ENCODE data around the gene PODXL. TPM values are rescaled to one million over a fixed set of nuclear protein-coding genes. Genes with fewer than 3 reads are reported as not detected.
"Not testable (repeated sequence)": the region's sequence is repeated elsewhere in the genome, so short reads cannot be mapped to it uniquely, and the experiment has no call there.

The PODXL gene
- total RNA-seq, 1 donor from 2014 or later = 37.7 TPM

DNA sequence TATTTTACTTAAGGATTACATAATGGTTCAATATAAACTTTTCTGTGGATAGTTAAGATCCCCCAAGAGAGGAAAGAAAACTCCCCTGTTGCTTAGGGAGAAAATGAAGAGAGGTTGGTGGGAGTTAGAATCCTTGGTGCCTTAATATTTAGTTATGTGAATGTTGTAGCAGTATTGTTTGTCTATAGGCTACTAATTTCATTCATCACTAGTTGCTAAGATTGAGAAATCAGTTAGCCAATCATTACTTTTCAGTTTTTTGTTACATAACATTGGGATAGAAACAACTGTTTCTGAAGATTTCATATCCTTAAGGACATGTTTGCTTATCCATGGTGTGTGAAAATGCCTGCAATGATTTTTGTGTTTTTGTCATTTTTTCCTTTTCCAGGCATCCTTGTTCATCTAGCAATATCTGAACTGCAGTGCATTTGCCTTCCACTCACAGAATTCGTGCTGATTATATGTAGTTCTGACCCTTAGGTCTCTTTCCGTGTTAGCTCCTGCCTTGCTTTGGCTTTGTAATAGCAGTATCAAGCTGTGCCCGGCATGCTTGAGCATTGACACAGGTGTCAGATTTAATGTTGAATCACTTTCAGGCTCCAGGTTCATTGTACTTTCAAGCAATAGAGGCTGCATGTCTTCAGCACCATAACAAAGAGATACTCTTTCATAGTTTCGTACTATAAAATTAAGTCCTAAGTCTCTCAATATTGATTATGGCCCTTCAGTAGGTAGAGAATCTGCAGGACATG, 85.0 kb downstream of the PODXL start:
- H3K4me2 ChIP-seq = no peak overlapping the region
- no peak overlapping the region for H3K9ac ChIP-seq
- H3K36me3 ChIP-seq = peaks cover 12% of the 10 kb centered on the region
- no peaks in the 10 kb centered on the region for H3F3A ChIP-seq (ENCODE audit: low read depth)
- no peak for TF ChIP-seq EZH2phosphoT487 (IDR thresholded peaks at IDR 0.05)
- TF ChIP-seq, protein P1, sequence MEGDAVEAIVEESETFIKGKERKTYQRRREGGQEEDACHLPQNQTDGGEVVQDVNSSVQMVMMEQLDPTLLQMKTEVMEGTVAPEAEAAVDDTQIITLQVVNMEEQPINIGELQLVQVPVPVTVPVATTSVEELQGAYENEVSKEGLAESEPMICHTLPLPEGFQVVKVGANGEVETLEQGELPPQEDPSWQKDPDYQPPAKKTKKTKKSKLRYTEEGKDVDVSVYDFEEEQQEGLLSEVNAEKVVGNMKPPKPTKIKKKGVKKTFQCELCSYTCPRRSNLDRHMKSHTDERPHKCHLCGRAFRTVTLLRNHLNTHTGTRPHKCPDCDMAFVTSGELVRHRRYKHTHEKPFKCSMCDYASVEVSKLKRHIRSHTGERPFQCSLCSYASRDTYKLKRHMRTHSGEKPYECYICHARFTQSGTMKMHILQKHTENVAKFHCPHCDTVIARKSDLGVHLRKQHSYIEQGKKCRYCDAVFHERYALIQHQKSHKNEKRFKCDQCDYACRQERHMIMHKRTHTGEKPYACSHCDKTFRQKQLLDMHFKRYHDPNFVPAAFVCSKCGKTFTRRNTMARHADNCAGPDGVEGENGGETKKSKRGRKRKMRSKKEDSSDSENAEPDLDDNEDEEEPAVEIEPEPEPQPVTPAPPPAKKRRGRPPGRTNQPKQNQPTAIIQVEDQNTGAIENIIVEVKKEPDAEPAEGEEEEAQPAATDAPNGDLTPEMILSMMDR (IDR thresholded peaks at IDR 0.05) = no peak
- no peak for TF ChIP-seq EZH2 (IDR thresholded peaks at IDR 0.05)
- no peaks in the 10 kb centered on the region for H4K20me1 ChIP-seq (ENCODE audit: low read depth)
- no peaks in the 10 kb centered on the region for H3K9me3 ChIP-seq (ENCODE audit: low read depth)
- Mint-ChIP-seq H3K27ac (no peak overlapping the region), H3K36me3 (peaks cover 40% of the 10 kb centered on the region), H3K27me3 (ENCODE audit: insufficient read depth, low read depth) (no peaks in the 10 kb centered on the region), H3K9me3 (no peaks in the 10 kb centered on the region), H3K4me1 (peaks cover 13% of the 10 kb centered on the region), H3K4me3 (no peak overlapping the region)
- H3K4me3 ChIP-seq = no peak overlapping the region
- no peak overlapping the region for H2AFZ ChIP-seq (replicated peaks)
- H3K27ac ChIP-seq = no peak overlapping the region
- no peaks in the 10 kb centered on the region for H3K27me3 ChIP-seq
- no peaks in the 10 kb centered on the region for H3K79me2 ChIP-seq (ENCODE audit: low read depth)
- DNase-seq (ENCODE audit: low spot score) = no peak
- no peaks in the 10 kb centered on the region for H3K4me1 ChIP-seq

DNA sequence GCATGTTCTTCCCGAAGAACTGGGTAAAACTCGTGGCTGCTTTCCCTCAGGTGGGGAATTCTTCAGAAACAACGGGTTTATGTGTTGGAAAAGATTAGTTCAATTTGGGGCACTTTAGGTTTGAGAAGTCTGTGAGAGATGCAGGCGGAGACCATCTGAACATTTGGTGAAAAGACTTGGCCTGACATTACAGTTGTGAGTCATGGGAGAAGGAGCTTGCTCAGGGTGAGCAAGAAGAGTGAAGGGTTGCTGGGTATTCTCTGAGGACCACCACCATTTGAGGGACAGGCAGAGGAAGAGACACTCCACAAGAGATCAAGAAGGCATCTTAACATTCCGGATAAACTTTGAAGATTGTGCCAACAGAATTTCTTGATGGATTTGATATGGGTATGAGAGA, 88.6 kb downstream of the PODXL start:
- Histone ChIP-seq H3F3A (ENCODE audit: low read depth) (no peaks in the 10 kb centered on the region), H3K36me3 (peaks cover 15% of the 10 kb centered on the region), H3K27me3 (no peaks in the 10 kb centered on the region), H3K4me3 (no peak overlapping the region), H3K27ac (no peak overlapping the region), H3K9me3 (ENCODE audit: low read depth) (no peaks in the 10 kb centered on the region), H3K79me2 (ENCODE audit: low read depth) (no peaks in the 10 kb centered on the region), H3K9ac (no peak overlapping the region), H2AFZ (replicated peaks) (no peak overlapping the region), H3K4me2 (no peak overlapping the region), H3K4me1 (no peaks in the 10 kb centered on the region), H4K20me1 (ENCODE audit: low read depth) (no peaks in the 10 kb centered on the region)
- Mint-ChIP-seq H3K27ac (no peak overlapping the region), H3K9me3 (no peaks in the 10 kb centered on the region), H3K27me3 (ENCODE audit: insufficient read depth, low read depth) (no peaks in the 10 kb centered on the region), H3K4me3 (no peak overlapping the region), H3K4me1 (peaks cover 13% of the 10 kb centered on the region), H3K36me3 (peaks cover 40% of the 10 kb centered on the region)
- no peak for DNase-seq (ENCODE audit: low spot score)
- TF ChIP-seq, protein P1 (IDR thresholded peaks at IDR 0.05) = no peak
- no peak for TF ChIP-seq EZH2phosphoT487 (IDR thresholded peaks at IDR 0.05)
- no peak for TF ChIP-seq EZH2 (IDR thresholded peaks at IDR 0.05)

DNA sequence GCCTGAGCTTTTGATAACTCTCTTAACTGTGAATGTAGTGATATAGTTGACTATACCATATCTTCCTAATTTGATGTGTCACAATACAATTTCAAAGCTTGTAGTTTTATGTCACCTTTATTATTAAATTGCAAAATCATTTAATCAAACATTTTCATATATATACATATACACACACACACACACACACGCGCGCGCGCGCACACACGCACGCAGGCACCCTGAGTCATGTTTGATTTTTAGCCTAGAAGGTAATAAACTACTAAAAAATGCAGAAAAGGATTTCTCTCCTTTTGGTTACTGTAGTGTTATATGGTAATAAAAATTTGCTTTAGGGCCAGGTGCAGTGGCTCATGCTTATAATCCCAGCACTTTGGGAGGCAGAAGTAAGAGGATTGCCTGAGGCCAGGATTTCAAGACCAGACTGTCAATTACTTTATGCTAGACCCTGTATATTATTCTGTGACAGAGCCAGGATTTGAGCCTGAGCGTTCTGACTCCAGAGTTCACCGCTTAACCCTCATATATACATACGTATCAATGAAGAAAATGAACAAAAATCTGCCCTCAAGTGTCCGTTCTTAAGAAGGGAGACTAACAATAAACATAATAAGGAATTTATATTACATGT, 89.6 kb downstream of the PODXL start:
- Histone ChIP-seq H2AFZ (replicated peaks) (no peak overlapping the region), H3K9me3 (ENCODE audit: low read depth) (no peaks in the 10 kb centered on the region), H3K27me3 (no peaks in the 10 kb centered on the region), H3K36me3 (peaks cover 15% of the 10 kb centered on the region), H3K27ac (no peak overlapping the region), H3K4me1 (no peaks in the 10 kb centered on the region), H3K9ac (no peak overlapping the region), H3F3A (ENCODE audit: low read depth) (no peaks in the 10 kb centered on the region), H3K4me3 (no peak overlapping the region), H3K79me2 (ENCODE audit: low read depth) (no peaks in the 10 kb centered on the region), H4K20me1 (ENCODE audit: low read depth) (no peaks in the 10 kb centered on the region), H3K4me2 (no peak overlapping the region)
- H3K4me1 Mint-ChIP-seq = peaks cover 10% of the 10 kb centered on the region
- no peaks in the 10 kb centered on the region for H3K27me3 Mint-ChIP-seq (ENCODE audit: insufficient read depth, low read depth)
- no peaks in the 10 kb centered on the region for H3K9me3 Mint-ChIP-seq
- H3K4me3 Mint-ChIP-seq = no peak overlapping the region
- DNase-seq (ENCODE audit: low spot score) = no peak
- no peak for TF ChIP-seq EZH2 (IDR thresholded peaks at IDR 0.05)
- TF ChIP-seq, protein P1 (IDR thresholded peaks at IDR 0.05) = no peak
- no peak for TF ChIP-seq EZH2phosphoT487 (IDR thresholded peaks at IDR 0.05)
- no peak overlapping the region for H3K27ac Mint-ChIP-seq
- peaks cover 40% of the 10 kb centered on the region for H3K36me3 Mint-ChIP-seq

DNA sequence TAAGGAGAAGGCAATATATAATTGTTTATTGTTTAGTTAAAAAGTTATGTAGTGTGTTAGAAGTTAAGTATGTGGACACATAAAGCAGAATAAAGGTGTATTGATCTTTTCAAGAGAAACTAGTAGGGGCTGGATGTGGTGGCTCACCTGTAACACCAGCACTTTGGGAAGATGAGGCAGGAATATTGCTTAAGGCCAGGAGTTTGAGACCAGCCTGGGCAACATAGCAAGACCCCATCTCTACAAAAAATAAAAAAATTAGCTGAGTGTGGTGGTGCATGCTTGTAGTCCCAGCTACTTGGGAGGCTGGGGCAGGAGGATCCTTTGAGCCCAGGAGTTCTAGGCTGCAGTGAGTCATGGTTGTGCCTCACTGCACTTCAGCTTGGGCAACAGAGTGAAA, 93.7 kb downstream of the PODXL start:
- not testable (repeated sequence) for H3F3A ChIP-seq (ENCODE audit: low read depth); H3K4me1 Mint-ChIP-seq; H3K27ac ChIP-seq; H3K4me3 Mint-ChIP-seq; H3K9ac ChIP-seq; H3K9me3 ChIP-seq (ENCODE audit: low read depth); H3K4me1 ChIP-seq; H4K20me1 ChIP-seq (ENCODE audit: low read depth); DNase-seq (ENCODE audit: low spot score); H3K27me3 Mint-ChIP-seq (ENCODE audit: insufficient read depth, low read depth); H3K27ac Mint-ChIP-seq; H3K36me3 ChIP-seq; H2AFZ ChIP-seq (replicated peaks); H3K4me3 ChIP-seq; H3K27me3 ChIP-seq; H3K79me2 ChIP-seq (ENCODE audit: low read depth); H3K4me2 ChIP-seq; H3K9me3 Mint-ChIP-seq
- peaks cover 37% of the 10 kb centered on the region for H3K36me3 Mint-ChIP-seq

Measured in neural progenitor cell (in vitro differentiated cells).